HFFc6 (cell line): Measurements from ENCODE around the gene GLRX2. TPM values are rescaled to one million over a fixed set of nuclear protein-coding genes. Genes with fewer than 3 reads are reported as not detected.

ENCODE experiments used
- DNase-seq: peaks from one replicate; pipeline ENCODE4 v3.0.0-alpha.2; 2018
- H3K27ac Mint-ChIP-seq: 2 replicates; pipeline ENCODE4 v1.8.0; 2020; ENCODE audit warnings: mild to moderate bottlenecking, mixed read lengths
- H3K27me3 Mint-ChIP-seq: 2 replicates; pipeline ENCODE4 v1.8.0; 2021; ENCODE audit warnings: mild to moderate bottlenecking, moderate library complexity, mixed read lengths; ENCODE audit not compliant: insufficient read depth
- H3K36me3 Mint-ChIP-seq: 2 replicates; pipeline ENCODE4 v1.8.0; 2021; ENCODE audit warnings: low read depth, mixed read lengths
- H3K4me1 Mint-ChIP-seq: 2 replicates; pipeline ENCODE4 v1.8.0; 2020; ENCODE audit warnings: low read depth, mixed read lengths
- H3K4me3 Mint-ChIP-seq: 2 replicates; pipeline ENCODE4 v1.8.0; 2020; ENCODE audit warnings: mild to moderate bottlenecking, moderate library complexity, mixed read lengths
- H3K9me3 Mint-ChIP-seq: 2 replicates; pipeline ENCODE4 v1.8.0; 2020; ENCODE audit warnings: mild to moderate bottlenecking, mixed read lengths
- total RNA-seq, 6 experiments: library from RNA; stranded (reverse); fragmentation: NEBNext Ultra II Directional; extraction: Animal tissue kit (Norgen Biotek cat#: 25700); gene quantifications; 2 replicates in 1 of 6; 3 replicates in 5 of 6; pipeline ENCODE4 v1.2.3, GENCODE V29; 2021
- TF ChIP-seq, protein P1 (sequence below): fragments of 200-600 bp; sonication (generic); IDR thresholded peaks from 2 replicates; pipeline ENCODE4 v1.5.0; 2021; ENCODE audit warnings: antibody characterized with exemption, mild to moderate bottlenecking

The GLRX2 gene
- total RNA-seq, 6 experiments from 2014 or later, result 32.8 to 39.1 (median 34.7) TPM

DNA sequence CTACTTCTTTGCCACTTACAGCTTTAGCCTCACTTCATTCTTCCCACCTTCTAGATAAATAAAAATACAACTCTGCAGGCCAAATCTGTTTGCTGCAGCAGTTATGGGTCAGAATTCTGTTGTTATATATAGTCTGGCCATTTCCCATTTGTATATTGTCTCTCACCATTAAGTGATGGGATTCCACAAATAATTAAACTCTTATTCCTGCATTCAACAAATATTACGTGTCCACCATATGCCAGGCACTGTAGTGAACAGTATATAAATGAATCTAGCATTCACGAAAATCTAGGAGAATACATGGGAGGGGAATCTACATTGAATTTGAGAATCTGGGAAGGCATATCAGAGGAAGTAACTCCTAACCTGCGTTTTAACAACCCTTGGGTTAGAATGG lies 5.7 kb upstream of the GLRX2 start:
- H3K27ac Mint-ChIP-seq, result peak overlapping the region; percentile 87
- TF ChIP-seq, protein P1, sequence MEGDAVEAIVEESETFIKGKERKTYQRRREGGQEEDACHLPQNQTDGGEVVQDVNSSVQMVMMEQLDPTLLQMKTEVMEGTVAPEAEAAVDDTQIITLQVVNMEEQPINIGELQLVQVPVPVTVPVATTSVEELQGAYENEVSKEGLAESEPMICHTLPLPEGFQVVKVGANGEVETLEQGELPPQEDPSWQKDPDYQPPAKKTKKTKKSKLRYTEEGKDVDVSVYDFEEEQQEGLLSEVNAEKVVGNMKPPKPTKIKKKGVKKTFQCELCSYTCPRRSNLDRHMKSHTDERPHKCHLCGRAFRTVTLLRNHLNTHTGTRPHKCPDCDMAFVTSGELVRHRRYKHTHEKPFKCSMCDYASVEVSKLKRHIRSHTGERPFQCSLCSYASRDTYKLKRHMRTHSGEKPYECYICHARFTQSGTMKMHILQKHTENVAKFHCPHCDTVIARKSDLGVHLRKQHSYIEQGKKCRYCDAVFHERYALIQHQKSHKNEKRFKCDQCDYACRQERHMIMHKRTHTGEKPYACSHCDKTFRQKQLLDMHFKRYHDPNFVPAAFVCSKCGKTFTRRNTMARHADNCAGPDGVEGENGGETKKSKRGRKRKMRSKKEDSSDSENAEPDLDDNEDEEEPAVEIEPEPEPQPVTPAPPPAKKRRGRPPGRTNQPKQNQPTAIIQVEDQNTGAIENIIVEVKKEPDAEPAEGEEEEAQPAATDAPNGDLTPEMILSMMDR, result no peak
- peaks cover under 1% of the 10 kb centered on the region; the same call in 1 of the 2 replicates for H3K36me3 Mint-ChIP-seq
- H3K27me3 Mint-ChIP-seq, result peaks cover under 1% of the 10 kb centered on the region; the same call in 1 of the 2 replicates
- peaks cover under 1% of the 10 kb centered on the region; the same call in 1 of the 2 replicates for H3K9me3 Mint-ChIP-seq
- H3K4me3 Mint-ChIP-seq, result peak overlapping the region; percentile 14; the same call in 1 of the 2 replicates
- peaks cover 55% of the 10 kb centered on the region for H3K4me1 Mint-ChIP-seq
- no peak for DNase-seq

DNA sequence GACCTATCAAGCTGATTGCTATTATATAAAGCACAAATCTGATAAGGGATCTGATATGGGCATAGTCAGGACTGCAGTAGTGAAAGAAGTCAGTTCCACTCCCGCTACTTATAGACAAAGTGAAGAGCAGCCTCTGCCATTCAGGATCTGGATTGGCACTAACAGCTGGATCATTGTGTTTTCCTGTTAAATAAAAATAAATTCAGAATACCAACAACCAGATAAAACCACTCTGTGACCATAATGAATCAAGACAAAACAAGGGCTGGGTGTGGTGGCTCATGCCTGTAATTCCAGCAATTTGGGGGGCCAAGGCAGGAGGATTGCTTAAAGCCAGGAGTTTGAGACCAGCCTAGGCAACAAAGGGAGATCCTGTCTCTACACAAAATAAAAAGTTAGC lies 5.0 kb upstream of the GLRX2 start:
- Mint-ChIP-seq H3K9me3 (no peaks in the 10 kb centered on the region), H3K27ac (peak overlapping the region; percentile 87; the same call in 1 of the 2 replicates), H3K27me3 (no peaks in the 10 kb centered on the region), H3K4me3 (no peak overlapping the region), H3K36me3 (no peaks in the 10 kb centered on the region), H3K4me1 (peaks cover 54% of the 10 kb centered on the region)
- DNase-seq, result no peak
- TF ChIP-seq, protein P1, result no peak

DNA sequence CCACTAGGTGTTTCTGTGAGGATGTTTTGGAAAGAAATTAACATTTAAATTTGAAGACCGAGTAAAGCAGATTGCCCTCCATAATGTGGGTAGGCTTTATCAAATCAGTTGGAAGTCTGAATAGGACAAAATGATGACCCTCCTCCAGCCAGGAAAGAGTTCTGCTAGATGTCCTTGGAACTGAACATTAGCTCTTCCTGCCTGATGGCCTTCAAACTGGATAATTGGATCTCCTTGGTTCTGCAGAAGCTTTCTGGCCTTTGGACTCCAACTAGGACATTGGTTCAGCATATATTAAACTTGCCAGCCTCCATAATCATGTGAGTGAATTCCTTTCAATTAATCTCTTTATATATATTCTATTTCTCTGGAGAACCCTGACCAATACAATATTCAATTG lies 4.4 kb upstream of the GLRX2 start:
- Mint-ChIP-seq H3K27ac (no peak overlapping the region), H3K36me3 (no peaks in the 10 kb centered on the region), H3K27me3 (no peaks in the 10 kb centered on the region), H3K9me3 (no peaks in the 10 kb centered on the region), H3K4me3 (no peak overlapping the region), H3K4me1 (peaks cover 49% of the 10 kb centered on the region)
- TF ChIP-seq, protein P1, result 0 out of 2 replicates have a peak, but pooled peaks have one; percentile 9
- DNase-seq, result no peak

DNA sequence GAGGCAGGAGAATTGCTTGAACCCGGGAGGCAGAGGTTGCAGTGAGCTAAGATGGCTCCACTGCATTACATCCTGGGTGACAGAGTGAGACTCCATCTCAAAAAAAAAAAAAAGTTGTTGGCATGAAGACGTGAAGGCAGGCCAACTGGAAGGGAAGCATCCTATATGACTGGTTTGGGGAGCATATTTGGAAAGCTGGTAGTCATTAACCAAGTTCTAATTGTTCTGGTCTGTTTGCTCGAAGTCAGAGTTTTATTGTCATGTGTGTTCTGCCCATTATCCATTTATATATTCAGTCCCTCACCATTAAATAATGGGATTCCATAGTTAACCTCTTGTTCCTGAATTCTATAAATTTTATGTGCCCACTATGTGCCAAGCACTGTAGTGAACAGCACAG lies 3.3 kb upstream of the GLRX2 start:
- peaks cover 46% of the 10 kb centered on the region for H3K4me1 Mint-ChIP-seq
- no peaks in the 10 kb centered on the region for H3K36me3 Mint-ChIP-seq
- no peak overlapping the region; the same call in 1 of the 2 replicates for H3K27ac Mint-ChIP-seq
- DNase-seq, result no peak
- TF ChIP-seq, protein P1, result no peak
- peaks cover 1% of the 10 kb centered on the region; the same call in 1 of the 2 replicates for H3K27me3 Mint-ChIP-seq
- no peaks in the 10 kb centered on the region for H3K9me3 Mint-ChIP-seq
- no peak overlapping the region for H3K4me3 Mint-ChIP-seq

GRCh38 chr1:193105821-193106177 lies 585 bp upstream of the GLRX2 start:
- H3K27me3 Mint-ChIP-seq, result peaks cover 1% of the 10 kb centered on the region; the same call in 1 of the 2 replicates
- H3K4me1 Mint-ChIP-seq, result peaks cover 34% of the 10 kb centered on the region
- H3K4me3 Mint-ChIP-seq, result peak overlapping the region; percentile 93
- DNase-seq, result no peak
- H3K9me3 Mint-ChIP-seq, result no peaks in the 10 kb centered on the region
- H3K27ac Mint-ChIP-seq, result peak overlapping the region; percentile 93
- H3K36me3 Mint-ChIP-seq, result no peaks in the 10 kb centered on the region
- TF ChIP-seq, protein P1, result no peak
